Transverse colon (tissue), 4 donors: ENCODE results near the gene BMP4.

Experiments
- EP300 ChIP-seq: sonication (generic); formaldehyde crosslinking; IDR thresholded peaks from one replicate; pipeline ENCODE4 v1.6.1; 2017; ENCODE audit warnings: antibody characterized with exemption, low read depth
- POLR2A ChIP-seq: fragments of 450-650 bp; IDR thresholded peaks from one replicate; pipeline ENCODE4 v1.6.1; 2016; ENCODE audit warnings: antibody characterized with exemption, mild to moderate bottlenecking, moderate library complexity
- POLR2AphosphoS5 ChIP-seq, 3 donors: sonication (generic); formaldehyde crosslinking; IDR thresholded peaks; one replicate each; pipeline ENCODE4 v1.6.1; 2016; ENCODE audit warnings: antibody characterized with exemption in 3 of 3
- TF ChIP-seq, protein P1 (sequence below), 5 experiments: fragments of 200-600 bp in 3 of 5; fragments of 450-650 bp in 2 of 5; sonication (generic) in 3 of 5; IDR thresholded peaks; 1 replicate in 2 of 5; 2 replicates in 3 of 5; pipeline ENCODE4 v1.5.1; 2016 to 2017; ENCODE audit warnings: antibody characterized with exemption in 5 of 5, inconsistent platforms in 3 of 5, mild to moderate bottlenecking in 2 of 5, moderate library complexity in 1 of 5

DNA sequence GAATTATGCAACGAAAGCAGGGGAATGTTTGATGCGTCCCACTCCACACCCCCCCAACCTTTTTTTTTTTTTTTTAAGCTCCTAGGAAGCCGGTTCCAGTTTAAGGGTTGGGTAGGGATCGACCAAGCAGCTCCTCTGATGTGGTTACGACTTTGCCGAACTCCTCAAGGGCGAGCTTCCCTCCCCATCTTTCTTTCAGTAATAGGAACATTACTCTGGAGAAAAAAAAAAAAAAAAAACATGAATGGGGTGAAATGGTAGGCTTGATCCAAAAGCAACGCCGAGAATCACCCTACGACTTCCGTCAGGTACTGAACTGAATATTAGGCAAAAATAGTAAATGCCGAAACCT lies 9.6 kb downstream of the BMP4 start:
- TF ChIP-seq, protein P1, sequence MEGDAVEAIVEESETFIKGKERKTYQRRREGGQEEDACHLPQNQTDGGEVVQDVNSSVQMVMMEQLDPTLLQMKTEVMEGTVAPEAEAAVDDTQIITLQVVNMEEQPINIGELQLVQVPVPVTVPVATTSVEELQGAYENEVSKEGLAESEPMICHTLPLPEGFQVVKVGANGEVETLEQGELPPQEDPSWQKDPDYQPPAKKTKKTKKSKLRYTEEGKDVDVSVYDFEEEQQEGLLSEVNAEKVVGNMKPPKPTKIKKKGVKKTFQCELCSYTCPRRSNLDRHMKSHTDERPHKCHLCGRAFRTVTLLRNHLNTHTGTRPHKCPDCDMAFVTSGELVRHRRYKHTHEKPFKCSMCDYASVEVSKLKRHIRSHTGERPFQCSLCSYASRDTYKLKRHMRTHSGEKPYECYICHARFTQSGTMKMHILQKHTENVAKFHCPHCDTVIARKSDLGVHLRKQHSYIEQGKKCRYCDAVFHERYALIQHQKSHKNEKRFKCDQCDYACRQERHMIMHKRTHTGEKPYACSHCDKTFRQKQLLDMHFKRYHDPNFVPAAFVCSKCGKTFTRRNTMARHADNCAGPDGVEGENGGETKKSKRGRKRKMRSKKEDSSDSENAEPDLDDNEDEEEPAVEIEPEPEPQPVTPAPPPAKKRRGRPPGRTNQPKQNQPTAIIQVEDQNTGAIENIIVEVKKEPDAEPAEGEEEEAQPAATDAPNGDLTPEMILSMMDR (IDR thresholded peaks at IDR 0.05): no peak
- no peak for TF ChIP-seq POLR2AphosphoS5 (IDR thresholded peaks at IDR 0.05)
- TF ChIP-seq POLR2A: no peak
- TF ChIP-seq EP300: no peak
